Keratinocyte (primary cell): ENCODE data around the gene C11orf71. TPM values are rescaled to one million over a fixed set of nuclear protein-coding genes. Genes with fewer than 3 reads are reported as not detected.
A peak's percentile ranks its signal among the peaks of the same experiment; 100 is the strongest.

Experiments
- DNase-seq: peaks from one replicate; pipeline ENCODE4 v3.0.0-alpha.2; 2011; ENCODE audit warnings: low read depth, missing footprints, low spot score
- FAIRE-seq: peaks from 2 replicates; lab custom pipeline; 2011; peaks lifted over from hg19 to GRCh38; lab: Jason Lieb, UNC
- H2AFZ ChIP-seq: 2 replicates; pipeline ENCODE4 v1.6.0; 2012; ENCODE audit warnings: low read length, control low read depth, inconsistent platforms; ENCODE audit not compliant: control insufficient read depth
- H3K27ac ChIP-seq: 2 replicates; pipeline ENCODE4 v1.5.1; 2011; ENCODE audit warnings: low read length; ENCODE audit not compliant: control insufficient read depth, insufficient read depth
- H3K27me3 ChIP-seq: 3 replicates; pipeline ENCODE4 v1.6.0; 2011; ENCODE audit warnings: low read length; ENCODE audit not compliant: control insufficient read depth, insufficient read depth; ENCODE audit errors: extremely low read depth
- H3K36me3 ChIP-seq, 2 experiments: 2 replicates in 1 of 2; 3 replicates in 1 of 2; pipeline ENCODE4 v1.5.1; 2011; ENCODE audit warnings: low read length in 2 of 2, mild to moderate bottlenecking in 1 of 2; ENCODE audit not compliant: control insufficient read depth in 2 of 2, insufficient read depth in 2 of 2; ENCODE audit errors: extremely low read depth in 1 of 2
- H3K4me1 ChIP-seq: 3 replicates; pipeline ENCODE4 v1.5.1; 2011; ENCODE audit warnings: low read length; ENCODE audit not compliant: control insufficient read depth, insufficient read depth; ENCODE audit errors: extremely low read depth
- H3K4me2 ChIP-seq: 3 replicates; pipeline ENCODE4 v1.6.0; 2011; ENCODE audit warnings: low read depth, low read length; ENCODE audit not compliant: control insufficient read depth, insufficient read depth; ENCODE audit errors: extremely low read depth
- H3K4me3 ChIP-seq, 3 experiments: fragments of 200-600 bp in 1 of 3; sonication (generic) in 1 of 3; 2 replicates in 2 of 3; 3 replicates in 1 of 3; pipeline ENCODE4 v1.5.1; 2011 to 2016; ENCODE audit warnings: low read length in 3 of 3, mild to moderate bottlenecking in 3 of 3, control low read depth in 2 of 3, inconsistent platforms in 1 of 3, low read depth in 1 of 3, mixed read lengths in 1 of 3, mixed run types in 1 of 3, moderate library complexity in 1 of 3; ENCODE audit not compliant: control insufficient read depth in 2 of 3, insufficient read depth in 2 of 3; ENCODE audit errors: extremely low read depth in 1 of 3
- H3K79me2 ChIP-seq: 2 replicates; pipeline ENCODE4 v1.6.0; 2012; ENCODE audit warnings: low read length; ENCODE audit not compliant: control insufficient read depth, insufficient read depth
- H3K9ac ChIP-seq: 3 replicates; pipeline ENCODE4 v1.6.0; 2011; ENCODE audit warnings: low read length; ENCODE audit not compliant: control insufficient read depth, insufficient read depth; ENCODE audit errors: extremely low read depth
- H3K9me1 ChIP-seq: 3 replicates; pipeline ENCODE4 v1.6.0; 2011; ENCODE audit warnings: low read length; ENCODE audit not compliant: control insufficient read depth, insufficient read depth; ENCODE audit errors: extremely low read depth
- H3K9me3 ChIP-seq: 2 replicates; pipeline ENCODE4 v1.5.1; 2012; ENCODE audit warnings: low read depth, low read length; ENCODE audit not compliant: control insufficient read depth
- H4K20me1 ChIP-seq: 3 replicates; pipeline ENCODE4 v1.6.0; 2011; ENCODE audit warnings: low read length; ENCODE audit not compliant: control insufficient read depth, insufficient read depth; ENCODE audit errors: extremely low read depth
- EZH2 ChIP-seq: IDR thresholded peaks from one replicate; pipeline ENCODE4 v1.6.1; 2012; ENCODE audit warnings: inconsistent platforms, mild to moderate bottlenecking, low read length, moderate library complexity
- dilution Hi-C: fragments of 300-500 bp; cut with MboI; formaldehyde crosslinking; loops from one replicate; pipeline ENCODE4 v1.7.0; 2020; ENCODE audit warnings: low sequenced_read_pairs; ENCODE audit not compliant: extremely low pct_ligation_motif_present
- polyA plus RNA-seq, 5 experiments: library from polyadenylated mRNA; depleted of rRNA in 3 of 5; stranded (reverse) in 3 of 5; stranded (forward) in 1 of 5; unstranded in 1 of 5; fragments of >200 nt; gene quantifications; 1 replicate in 1 of 5; 2 replicates in 3 of 5; 3 replicates in 1 of 5; pipeline versions ENCODE4 v1.2.1 to v1.2.3, GENCODE V29; 2011 to 2012; ENCODE audit warnings: missing spikeins in 2 of 5, low read depth in 1 of 5, low replicate concordance in 1 of 5
- TF ChIP-seq, protein P1 (sequence below), 3 experiments: IDR thresholded peaks in 1 of 3; conservative IDR thresholded peaks in 1 of 3; optimal IDR thresholded peaks in 1 of 3; 2 replicates in 2 of 3; 3 replicates in 1 of 3; pipeline versions ENCODE3 to v1.5.1; 2011; ENCODE audit warnings: low read length in 3 of 3, mild to moderate bottlenecking in 3 of 3, moderate library complexity in 2 of 3, control low read depth in 1 of 3, inconsistent platforms in 1 of 3; ENCODE audit not compliant: insufficient read depth in 2 of 3; ENCODE audit errors: extremely low read depth in 1 of 3

Gene C11orf71
- polyA plus RNA-seq, 1 donor (not counting 4 experiments of a cell fraction or from before 2014, with no cell fraction given), result 2.1 TPM

DNA sequence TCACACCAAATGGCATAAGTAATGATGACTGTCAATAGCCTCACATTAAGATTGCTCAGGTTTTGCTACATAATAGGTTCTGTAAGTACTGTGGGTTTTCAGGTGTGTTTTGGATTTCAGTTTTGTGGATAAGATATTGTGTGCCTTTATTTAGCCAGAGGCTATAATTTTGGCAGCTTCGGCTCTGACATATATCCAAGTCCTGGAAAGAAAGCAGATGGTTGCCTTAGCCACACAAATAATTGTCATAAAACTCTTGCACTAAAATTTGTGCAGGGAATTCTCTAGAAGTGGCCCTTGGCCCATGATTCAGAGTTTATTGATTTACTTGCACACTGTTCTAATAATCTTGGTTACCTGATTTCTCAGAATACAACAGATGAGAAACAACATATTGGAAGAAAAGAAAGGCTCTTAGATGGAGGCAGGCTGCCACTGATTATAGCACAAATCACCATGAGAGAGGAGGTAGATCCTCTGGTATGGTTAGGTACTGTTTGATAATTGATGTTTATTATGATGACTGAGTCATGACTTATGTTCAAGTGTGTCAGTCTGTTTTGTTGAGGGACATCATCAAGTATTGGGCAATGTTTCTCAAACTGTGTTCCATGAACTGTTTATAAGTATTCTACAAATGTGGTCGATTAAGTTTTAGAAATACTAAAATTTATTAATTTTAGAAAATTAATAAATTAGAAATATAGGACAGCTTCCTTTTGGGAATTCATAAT lies 48.6 kb upstream of the C11orf71 start:
- no peak overlapping the region for H3K4me3 ChIP-seq
- FAIRE-seq (peak; percentile 52), DNase-seq (no peak)
- dilution Hi-C loops, result no loop called here
- no peak for TF ChIP-seq EZH2
- TF ChIP-seq, protein P1, sequence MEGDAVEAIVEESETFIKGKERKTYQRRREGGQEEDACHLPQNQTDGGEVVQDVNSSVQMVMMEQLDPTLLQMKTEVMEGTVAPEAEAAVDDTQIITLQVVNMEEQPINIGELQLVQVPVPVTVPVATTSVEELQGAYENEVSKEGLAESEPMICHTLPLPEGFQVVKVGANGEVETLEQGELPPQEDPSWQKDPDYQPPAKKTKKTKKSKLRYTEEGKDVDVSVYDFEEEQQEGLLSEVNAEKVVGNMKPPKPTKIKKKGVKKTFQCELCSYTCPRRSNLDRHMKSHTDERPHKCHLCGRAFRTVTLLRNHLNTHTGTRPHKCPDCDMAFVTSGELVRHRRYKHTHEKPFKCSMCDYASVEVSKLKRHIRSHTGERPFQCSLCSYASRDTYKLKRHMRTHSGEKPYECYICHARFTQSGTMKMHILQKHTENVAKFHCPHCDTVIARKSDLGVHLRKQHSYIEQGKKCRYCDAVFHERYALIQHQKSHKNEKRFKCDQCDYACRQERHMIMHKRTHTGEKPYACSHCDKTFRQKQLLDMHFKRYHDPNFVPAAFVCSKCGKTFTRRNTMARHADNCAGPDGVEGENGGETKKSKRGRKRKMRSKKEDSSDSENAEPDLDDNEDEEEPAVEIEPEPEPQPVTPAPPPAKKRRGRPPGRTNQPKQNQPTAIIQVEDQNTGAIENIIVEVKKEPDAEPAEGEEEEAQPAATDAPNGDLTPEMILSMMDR (optimal IDR thresholded peaks at IDR 0.05 in 1 of 3, IDR thresholded peaks at IDR 0.05 in 1 of 3, conservative IDR thresholded peaks at IDR 0.05 in 1 of 3; ENCODE audit: extremely low read depth in 1 of 3, insufficient read depth in 2 of 3, low read length in 3 of 3), result no peak
- H3K4me1 ChIP-seq, result no peaks in the 10 kb centered on the region
- no peaks in the 10 kb centered on the region for H3K27me3 ChIP-seq
- no peaks in the 10 kb centered on the region for H3K9me3 ChIP-seq
- peaks cover 46% of the 10 kb centered on the region for H3K79me2 ChIP-seq
- H3K27ac ChIP-seq, result peak overlapping the region; percentile 16
- H4K20me1 ChIP-seq, result no peaks in the 10 kb centered on the region
- H3K36me3 ChIP-seq, result peaks cover 28 to 32% of the 10 kb centered on the region in 2 experiments
- H3K9me1 ChIP-seq, result no peaks in the 10 kb centered on the region
- H3K4me2 ChIP-seq, result no peak overlapping the region
- no peak overlapping the region for H3K9ac ChIP-seq
- no peak overlapping the region for H2AFZ ChIP-seq

DNA sequence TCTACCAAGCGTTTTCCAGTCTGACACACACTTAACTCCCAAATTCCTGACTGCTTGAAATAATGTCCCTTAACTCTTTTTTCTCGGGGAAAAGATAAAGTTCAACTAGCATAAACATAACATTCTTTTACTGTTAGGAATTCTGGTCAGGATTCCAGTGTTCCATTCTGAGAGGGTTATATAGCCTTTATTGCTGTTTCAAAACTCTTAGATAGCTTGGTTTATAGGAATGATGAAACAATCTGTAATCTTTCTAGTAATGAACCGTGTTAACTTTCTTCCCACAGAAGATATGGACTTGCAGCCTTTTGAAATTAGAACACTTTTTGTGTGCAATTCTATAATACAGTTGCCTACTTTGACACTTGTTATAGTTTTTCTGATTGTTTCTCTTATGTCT lies 47.6 kb upstream of the C11orf71 start:
- no peak for TF ChIP-seq EZH2
- TF ChIP-seq, protein P1 (optimal IDR thresholded peaks at IDR 0.05 in 1 of 3, IDR thresholded peaks at IDR 0.05 in 1 of 3, conservative IDR thresholded peaks at IDR 0.05 in 1 of 3; ENCODE audit: extremely low read depth in 1 of 3, insufficient read depth in 2 of 3, low read length in 3 of 3), result no peak
- dilution Hi-C loops, result no loop called here
- Histone ChIP-seq H4K20me1 (no peaks in the 10 kb centered on the region), H3K4me1 (no peaks in the 10 kb centered on the region), H3K4me3 (no peak overlapping the region), H3K79me2 (peaks cover 55% of the 10 kb centered on the region), H3K9ac (no peak overlapping the region), H3K4me2 (no peak overlapping the region), H2AFZ (no peak overlapping the region), H3K9me3 (no peaks in the 10 kb centered on the region), H3K9me1 (no peaks in the 10 kb centered on the region), H3K27ac (peak overlapping the region; percentile 16), H3K27me3 (no peaks in the 10 kb centered on the region), H3K36me3 (peaks cover 28 to 35% of the 10 kb centered on the region in 2 experiments)
- DNase-seq (no peak), FAIRE-seq (no peak)
